Heart left ventricle (tissue), 16 donors: ENCODE data around the gene RNASE8. TPM values are rescaled to one million over a fixed set of nuclear protein-coding genes. Genes with fewer than 3 reads are reported as not detected.

Experiments
- ATAC-seq, 4 donors: fragments of 200-7000 bp; cut with Tn5 transposase; one replicate each; pipeline ENCODE4 v1.9.1; 2020 to 2022; ENCODE audit warnings: moderate library complexity in 4 of 4, mild to moderate bottlenecking in 3 of 4, moderate number of reproducible peaks in 1 of 4
- DNase-seq, 5 donors: peaks; one replicate each; pipeline ENCODE4 v3.0.0-alpha.2; 2020
- H3K27ac ChIP-seq, 12 donors: fragments of 200-600 bp; sonication (generic) in 4 of 12; one replicate each; pipeline versions ENCODE4 v1.5.0 to v1.8.0; 2016 to 2022; ENCODE audit warnings: mild to moderate bottlenecking in 2 of 12
- H3K27me3 ChIP-seq, 9 donors: fragments of 200-600 bp; sonication (generic) in 2 of 9; one replicate each; pipeline versions ENCODE4 v1.5.1 to v1.8.0; 2016 to 2022; ENCODE audit warnings: mild to moderate bottlenecking in 3 of 9
- H3K36me3 ChIP-seq, 9 donors: fragments of 200-600 bp; sonication (generic) in 2 of 9; one replicate each; pipeline versions ENCODE4 v1.5.0 to v1.8.0; 2018 to 2022; ENCODE audit warnings: mild to moderate bottlenecking in 2 of 9
- H3K4me1 ChIP-seq, 12 donors: fragments of 200-600 bp; sonication (generic) in 4 of 12; one replicate each; pipeline versions ENCODE4 v1.5.0 to v1.8.0; 2016 to 2022; ENCODE audit warnings: mild to moderate bottlenecking in 3 of 12
- H3K4me3 ChIP-seq, 12 donors: fragments of 200-600 bp; sonication (generic) in 4 of 12; one replicate each; pipeline versions ENCODE4 v1.5.0 to v1.8.0; 2017 to 2022; ENCODE audit warnings: mild to moderate bottlenecking in 9 of 12, moderate library complexity in 4 of 12
- H3K9me3 ChIP-seq, 12 donors: fragments of 200-600 bp; sonication (generic) in 4 of 12; one replicate each; pipeline versions ENCODE4 v1.5.0 to v1.8.0; 2016 to 2022; ENCODE audit warnings: mild to moderate bottlenecking in 1 of 12
- POLR2A ChIP-seq, 2 donors: fragments of 450-650 bp; IDR thresholded peaks; one replicate each; pipeline ENCODE4 v1.6.1; 2017; ENCODE audit warnings: antibody characterized with exemption in 2 of 2, mild to moderate bottlenecking in 2 of 2, moderate library complexity in 2 of 2
- WGBS, 4 donors: extraction: QIAGEN DNeasy Blood & Tissue Kit in 2 of 4; methylation state at CpG; one replicate each; pipeline versions ENCODE4 v1.1.5 to v1.1.7; 2013 to 2018; 5-methylcytosine and 5-hydroxymethylcytosine counted together
- intact Hi-C, 10 donors: fragments of 100-400 bp; cut with DNase I; formaldehyde crosslinking; loops; one replicate each; pipeline versions ENCODE4 v1.11.1 to v1.14.2; 2022
- microRNA-seq, 4 donors: library from miRNA; unstranded; fragments of <30 nt; microRNA quantifications; one replicate each; pipeline versions ENCODE4 to v1.2.0, GENCODE V29; 2017 to 2020
- polyA plus RNA-seq, 2 donors: library from polyadenylated mRNA; stranded (reverse); fragments of 200-250 nt; gene quantifications; one replicate each; pipeline ENCODE4 v1.2.3, GENCODE V29; 2013
- total RNA-seq, 9 donors: library from RNA; depleted of rRNA in 2 of 9; stranded (reverse); fragments of >200 nt in 2 of 9; fragmentation: NEBNext Ultra II Directional in 3 of 9; extraction: Animal tissue kit (Norgen Biotek cat#: 25700) in 3 of 9; gene quantifications; one replicate each; pipeline versions ENCODE4 v1.1.0 to v1.2.4, GENCODE V29; 2016 to 2023
- TF ChIP-seq, protein P1 (sequence below), 12 donors: fragments of 200-600 bp; sonication (generic) in 4 of 12; IDR thresholded peaks; one replicate each; pipeline versions ENCODE4 v1.5.0 to v1.8.0; 2018 to 2022; ENCODE audit warnings: antibody characterized with exemption in 12 of 12, mild to moderate bottlenecking in 5 of 12
- donor health status: ischemic (EF 13 %, LVEDD 7.1; RV severe dilation, severe dysfunction).
- donor health status: healthy with polysubstance abuse.
- donor health status: DM: no; HTN: yes; CAD: no.
- donor health status: DM: no; HTN: no; CAD: no.
- donor health status: ischemic (EF 25% LVEDD 6.9; RV normal size, moderate dysfunction).
- donor health status: ischemic (EF 25% LVEDD 5.7; RV mildly dilated, moderate dysfunction).
- donor health status: healthy.
- donor health status: DM: yes; HTN: yes; CAD: no.
- donor health status: ischemic (EF 35%, LVEDD 5.7; RV mildly dilated, moderate dysfunction).
- donor health status: nonischemic (EF 11% LVEDD 7.7; RV severe dilation, severe dysfunction).
- donor health status: DM: yes; HTN: yes; CAD: no.
- donor health status: PGD.
- donor health status: ischemic (EF 29% LVEDD 5.4; RV normal size, mild dysfunction).
- donor health status: nonischemic (EF 23%, LVEDD 6.1; RV moderate dilation, normal function).

The RNASE8 gene
- total and polyA plus RNA-seq, 11 donors, result not detected

GRCh38 chr14:21106176-21106497, 48.5 kb downstream of the RNASE8 start:
- Histone ChIP-seq H3K4me1 (peaks cover 0 to 44% (median 29%) of the 10 kb centered on the region in 12 donors), H3K4me3 (peak overlapping the region in 4 of 12 donors; percentile 12 to 29 (median 22)), H3K27me3 (no peaks in the 10 kb centered on the region), H3K27ac (peak overlapping the region in 11 of 12 donors; percentile 54 to 100 (median 69)), H3K9me3 (no peaks in the 10 kb centered on the region), H3K36me3 (no peaks in the 10 kb centered on the region)
- no peak for DNase-seq
- intact Hi-C loops, result loop anchor here (2.0 to 10.0 kb wide), 9 partner anchors 37 to 641 kb away; partner anchors contain the start of genes ANG (in 2 of the 10), RNASE4 (in 2 of the 10), PIP4P1 (in 1 of the 10) and PNP (in 1 of the 10)
- 40 to 62% (median 55%) methylated on average over 4 of the region's 4 CpGs for WGBS, 4 donors
- TF ChIP-seq, protein P1, sequence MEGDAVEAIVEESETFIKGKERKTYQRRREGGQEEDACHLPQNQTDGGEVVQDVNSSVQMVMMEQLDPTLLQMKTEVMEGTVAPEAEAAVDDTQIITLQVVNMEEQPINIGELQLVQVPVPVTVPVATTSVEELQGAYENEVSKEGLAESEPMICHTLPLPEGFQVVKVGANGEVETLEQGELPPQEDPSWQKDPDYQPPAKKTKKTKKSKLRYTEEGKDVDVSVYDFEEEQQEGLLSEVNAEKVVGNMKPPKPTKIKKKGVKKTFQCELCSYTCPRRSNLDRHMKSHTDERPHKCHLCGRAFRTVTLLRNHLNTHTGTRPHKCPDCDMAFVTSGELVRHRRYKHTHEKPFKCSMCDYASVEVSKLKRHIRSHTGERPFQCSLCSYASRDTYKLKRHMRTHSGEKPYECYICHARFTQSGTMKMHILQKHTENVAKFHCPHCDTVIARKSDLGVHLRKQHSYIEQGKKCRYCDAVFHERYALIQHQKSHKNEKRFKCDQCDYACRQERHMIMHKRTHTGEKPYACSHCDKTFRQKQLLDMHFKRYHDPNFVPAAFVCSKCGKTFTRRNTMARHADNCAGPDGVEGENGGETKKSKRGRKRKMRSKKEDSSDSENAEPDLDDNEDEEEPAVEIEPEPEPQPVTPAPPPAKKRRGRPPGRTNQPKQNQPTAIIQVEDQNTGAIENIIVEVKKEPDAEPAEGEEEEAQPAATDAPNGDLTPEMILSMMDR (IDR thresholded peaks at IDR 0.05), result no peak
- no peak for TF ChIP-seq POLR2A (IDR thresholded peaks at IDR 0.05)
- ATAC-seq, result no peak

- TF ChIP-seq, protein P1 (IDR thresholded peaks at IDR 0.05), result peak; percentile 84 to 98 (median 92)
- no peak for TF ChIP-seq POLR2A (IDR thresholded peaks at IDR 0.05)
- H3K27me3 ChIP-seq, result no peaks in the 10 kb centered on the region
- H3K4me3 ChIP-seq, result peak overlapping the region in 10 of 12 donors; percentile 9 to 36 (median 26)
- 9 to 15% (median 12%) methylated on average over 10 to 11 of the region's 11 CpGs for WGBS, 4 donors
- peak overlapping the region in 11 of 12 donors; percentile 54 to 100 (median 69) for H3K27ac ChIP-seq
- ATAC-seq, result peak in 3 of 4 donors; percentile 3 to 13 (median 12)
- H3K36me3 ChIP-seq, result no peaks in the 10 kb centered on the region
- intact Hi-C loops, result loop anchor here (1.0 to 10.0 kb wide), 10 partner anchors 38 to 642 kb away; partner anchors contain the start of genes ANG (in 2 of the 10), RNASE4 (in 2 of the 10), PIP4P1 (in 1 of the 10) and PNP (in 1 of the 10)
- DNase-seq, result peak; percentile 80 to 87 (median 83)
- peaks cover 0 to 44% (median 29%) of the 10 kb centered on the region in 12 donors for H3K4me1 ChIP-seq
- H3K9me3 ChIP-seq, result no peaks in the 10 kb centered on the region
Measured at GRCh38 chr14:21106498-21107282, 49.1 kb downstream of the RNASE8 start.

- peak overlapping the region in 10 of 12 donors; percentile 54 to 100 (median 66) for H3K27ac ChIP-seq
- H3K9me3 ChIP-seq, result no peaks in the 10 kb centered on the region
- no peak for ATAC-seq
- DNase-seq, result peak in 1 of 5 donors; percentile 71
- no peaks in the 10 kb centered on the region for H3K27me3 ChIP-seq
- no peaks in the 10 kb centered on the region for H3K36me3 ChIP-seq
- TF ChIP-seq, protein P1 (IDR thresholded peaks at IDR 0.05), result no peak
- TF ChIP-seq POLR2A (IDR thresholded peaks at IDR 0.05), result no peak
- H3K4me3 ChIP-seq, result no peak overlapping the region
- intact Hi-C loops, result loop anchor here (1.0 to 10.0 kb wide), 10 partner anchors 39 to 643 kb away; partner anchors contain the start of genes ANG (in 2 of the 10), RNASE4 (in 2 of the 10), PIP4P1 (in 1 of the 10) and PNP (in 1 of the 10)
- peaks cover 0 to 44% (median 29%) of the 10 kb centered on the region in 12 donors for H3K4me1 ChIP-seq
- 47 to 58% (median 54%) methylated on average over 5 of the region's 5 CpGs for WGBS, 4 donors
Measured at GRCh38 chr14:21107283-21107800, 49.7 kb downstream of the RNASE8 start.

Small RNA genes lying within 50 kb of the gene (microRNA-seq; reads per million reads assigned to microRNA genes)
- 0 to 0.38 (median 0) reads per million in 4 donors for gene MIR6717

Other genes starting within 250 kb of the RNASE8 start
- under 1 TPM in 2 of 9 donors, not detected in 7; 0.38 to 0.61 TPM for gene RNASE3, start 166.4 kb upstream of the RNASE8 start, total RNA-seq
- gene RNASE3, start 166.4 kb upstream of the RNASE8 start, polyA plus RNA-seq, result under 1 TPM in 1 of 2 donors, not detected in 1; 0.12 TPM
- gene RNASE2, start 102.3 kb upstream of the RNASE8 start, total RNA-seq, result 10 to 100 TPM in 1 of 9 donors, 1 to 10 TPM in 3, under 1 TPM in 2, not detected in 3; 0.80 to 16.6 (median 2.0) TPM
- 1 to 10 TPM; 2.1 to 4.5 TPM for gene RNASE2, start 102.3 kb upstream of the RNASE8 start, polyA plus RNA-seq
- gene METTL17, start 67.8 kb upstream of the RNASE8 start, total RNA-seq, result 10 to 100 TPM; 31.3 to 59.5 (median 43.2) TPM
- gene METTL17, start 67.8 kb upstream of the RNASE8 start, polyA plus RNA-seq, result 10 to 100 TPM; 51.0 to 53.2 TPM
- not detected for gene SLC39A2, start 58.5 kb upstream of the RNASE8 start, total RNA-seq
- not detected for gene SLC39A2, start 58.5 kb upstream of the RNASE8 start, polyA plus RNA-seq
- gene NDRG2, start 32.8 kb upstream of the RNASE8 start, total RNA-seq, result 100 to 1,000 TPM; 187 to 661 (median 301) TPM
- 100 to 1,000 TPM; 314 to 339 TPM for gene NDRG2, start 32.8 kb upstream of the RNASE8 start, polyA plus RNA-seq
- 1 to 10 TPM in 3 of 9 donors, under 1 TPM in 4, not detected in 2; 0.54 to 2.8 (median 0.99) TPM for gene TPPP2, start 27.6 kb upstream of the RNASE8 start, total RNA-seq
- under 1 TPM; 0.65 to 0.96 TPM for gene TPPP2, start 27.6 kb upstream of the RNASE8 start, polyA plus RNA-seq
- not detected for gene RNASE13, start 23.0 kb upstream of the RNASE8 start, total RNA-seq
- not detected for gene RNASE13, start 23.0 kb upstream of the RNASE8 start, polyA plus RNA-seq
- not detected for gene RNASE7, start 15.5 kb upstream of the RNASE8 start, total RNA-seq
- under 1 TPM in 1 of 2 donors, not detected in 1; 0.04 TPM for gene RNASE7, start 15.5 kb upstream of the RNASE8 start, polyA plus RNA-seq
- 10 to 100 TPM; 16.1 to 31.5 (median 18.8) TPM for gene ARHGEF40, start 12.5 kb downstream of the RNASE8 start, total RNA-seq
- 10 to 100 TPM; 15.5 to 18.2 TPM for gene ARHGEF40, start 12.5 kb downstream of the RNASE8 start, polyA plus RNA-seq
- gene ZNF219, start 40.8 kb downstream of the RNASE8 start, total RNA-seq, result 10 to 100 TPM; 33.9 to 97.9 (median 38.2) TPM
- 10 to 100 TPM; 50.0 to 57.4 TPM for gene ZNF219, start 40.8 kb downstream of the RNASE8 start, polyA plus RNA-seq
- gene TMEM253, start 43.2 kb downstream of the RNASE8 start, total RNA-seq, result under 1 TPM in 6 of 9 donors, not detected in 3; 0.19 to 0.79 (median 0.36) TPM
- gene TMEM253, start 43.2 kb downstream of the RNASE8 start, polyA plus RNA-seq, result under 1 TPM; 0.29 to 0.57 TPM
- not detected for gene OR5AU1, start 98.2 kb downstream of the RNASE8 start, total RNA-seq
- gene OR5AU1, start 98.2 kb downstream of the RNASE8 start, polyA plus RNA-seq, result not detected
- gene HNRNPC, start 211.6 kb downstream of the RNASE8 start, total RNA-seq, result 100 to 1,000 TPM; 201 to 289 (median 249) TPM
- gene HNRNPC, start 211.6 kb downstream of the RNASE8 start, polyA plus RNA-seq, result 100 to 1,000 TPM; 255 to 389 TPM
- under 1 TPM in 8 of 9 donors, not detected in 1; 0.12 to 0.81 (median 0.41) TPM for gene RPGRIP1, start 222.3 kb downstream of the RNASE8 start, total RNA-seq
- under 1 TPM; 0.14 to 0.23 TPM for gene RPGRIP1, start 222.3 kb downstream of the RNASE8 start, polyA plus RNA-seq